PC-9 (cell line): ENCODE data around the gene ACTR8.

Experiments
- CTCF ChIP-seq: fragments of 200-600 bp; sonication (generic); conservative IDR thresholded peaks from 2 replicates; pipeline ENCODE4 v1.6.1; 2017; ENCODE audit warnings: mixed run types, antibody characterized with exemption, mild to moderate bottlenecking, moderate library complexity
- EZH2 ChIP-seq: fragments of 200-600 bp; sonication (generic); IDR thresholded peaks from 2 replicates; pipeline ENCODE4 v1.8.0; 2017; ENCODE audit warnings: antibody characterized with exemption, low read depth

GRCh38 chr3:53821631-53822121 lies 60.3 kb downstream of the ACTR8 start:
- no peak for TF ChIP-seq CTCF
- no peak for TF ChIP-seq EZH2
